GM19438 (cell line): Measurements from ENCODE around the gene IQCE.

Experiments used
- ATAC-seq: cut with Tn5 transposase; IDR thresholded peaks from one replicate; pipeline ENCODE4 v1.9.1; 2021; ENCODE audit warnings: low read depth; ENCODE audit not compliant: unreplicated experiment

Gene IQCE

GRCh38 chr7:2657920-2658671 is 99.3 kb downstream of the IQCE start:
- ATAC-seq, result no peak

GRCh38 chr7:2658941-2659340 is 100.2 kb downstream of the IQCE start:
- ATAC-seq, result no peak

- no peak for ATAC-seq
These were observed 101.0 kb downstream of the IQCE start for GRCh38 chr7:2659556-2660358.

- ATAC-seq, result no peak
These were observed 101.7 kb downstream of the IQCE start for GRCh38 chr7:2660359-2661095.

GRCh38 chr7:2661096-2661449 is 102.3 kb downstream of the IQCE start:
- no peak for ATAC-seq

- ATAC-seq, result no peak
These were observed 103.0 kb downstream of the IQCE start for GRCh38 chr7:2661602-2662272.

- ATAC-seq, result no peak
These were observed 103.7 kb downstream of the IQCE start for GRCh38 chr7:2662273-2663120.

- ATAC-seq, result no peak
These were observed 104.5 kb downstream of the IQCE start for GRCh38 chr7:2663121-2663886.

- ATAC-seq, result no peak
These were observed 105.2 kb downstream of the IQCE start for GRCh38 chr7:2663960-2664359.
